ENCODE data around the gene CD47. TPM values are rescaled to one million over a fixed set of nuclear protein-coding genes. Genes with fewer than 3 reads are reported as not detected.

CD47 gene
- total RNA-seq, 1 donor from 2014 or later = 34.4 TPM

DNA sequence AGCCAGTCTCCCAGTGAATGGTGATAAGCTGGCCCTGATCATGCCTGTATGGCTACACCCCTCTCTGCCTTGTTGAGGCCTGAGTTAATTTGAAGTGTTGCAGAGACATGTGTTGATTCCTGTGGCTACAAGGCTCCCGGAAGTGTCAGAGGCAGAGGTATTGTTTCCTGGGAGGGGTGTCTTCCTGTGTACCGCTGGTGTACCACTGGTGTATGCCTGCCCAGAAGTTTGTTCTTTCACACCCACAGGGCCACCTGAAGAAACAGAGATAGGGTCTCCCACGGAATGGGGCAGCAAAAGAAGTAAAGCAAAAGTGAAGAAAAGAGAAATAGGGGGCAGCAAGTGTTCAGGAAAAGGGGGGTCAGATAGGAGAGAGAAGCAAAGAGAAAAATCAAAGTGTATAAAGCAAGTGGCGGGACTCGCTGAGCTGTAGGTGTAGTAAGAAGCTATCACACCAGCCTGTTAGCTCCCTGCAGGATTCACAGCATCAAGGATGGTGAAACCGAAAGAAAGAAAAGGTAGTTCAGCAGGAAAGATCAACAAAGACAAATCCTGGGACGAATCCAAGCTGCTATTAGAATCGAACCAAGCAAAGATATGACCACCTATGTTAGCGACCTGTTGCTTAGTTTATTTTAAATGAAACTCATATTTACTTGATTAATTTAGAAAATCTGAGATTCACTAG, 36.6 kb upstream of the CD47 start:
- Histone ChIP-seq H3K4me1 (ENCODE audit: insufficient read depth, low read length) (peaks cover 25% of the 10 kb centered on the region), H3K9me3 (ENCODE audit: insufficient read depth, low read depth, low read length) (no peaks in the 10 kb centered on the region), H3K27me3 (ENCODE audit: insufficient read depth, low read length) (no peaks in the 10 kb centered on the region), H3K4me3 (ENCODE audit: insufficient read depth, low read depth, low read length) (no peak overlapping the region), H3K9ac (ENCODE audit: low read length) (no peak overlapping the region), H3K4me2 (ENCODE audit: low read length) (no peak overlapping the region), H3K36me3 (ENCODE audit: insufficient read depth, low read length) (no peaks in the 10 kb centered on the region), H3K27ac (ENCODE audit: low read depth, low read length) (no peak overlapping the region), H3K79me2 (ENCODE audit: insufficient read depth, low read length) (no peaks in the 10 kb centered on the region), H2AFZ (ENCODE audit: low read depth, low read length) (no peak overlapping the region), H4K20me1 (ENCODE audit: insufficient read depth, low read length) (no peaks in the 10 kb centered on the region)
- DNase-seq (ENCODE audit: low read depth) (no peak), FAIRE-seq (no peak)
- Mint-ChIP-seq H3K27ac (ENCODE audit: unreplicated experiment) (no peak overlapping the region), H3K27me3 (ENCODE audit: low read depth, unreplicated experiment) (no peaks in the 10 kb centered on the region), H3K36me3 (ENCODE audit: low read depth, unreplicated experiment) (no peaks in the 10 kb centered on the region), H3K4me3 (ENCODE audit: unreplicated experiment) (no peak overlapping the region), H3K4me1 (ENCODE audit: low read depth, unreplicated experiment) (peaks cover 28% of the 10 kb centered on the region), H3K9me3 (ENCODE audit: unreplicated experiment) (no peaks in the 10 kb centered on the region)
- TF ChIP-seq EZH2 (IDR thresholded peaks at IDR 0.05; ENCODE audit: insufficient read depth, low read length) = no peak
- TF ChIP-seq, protein P1, sequence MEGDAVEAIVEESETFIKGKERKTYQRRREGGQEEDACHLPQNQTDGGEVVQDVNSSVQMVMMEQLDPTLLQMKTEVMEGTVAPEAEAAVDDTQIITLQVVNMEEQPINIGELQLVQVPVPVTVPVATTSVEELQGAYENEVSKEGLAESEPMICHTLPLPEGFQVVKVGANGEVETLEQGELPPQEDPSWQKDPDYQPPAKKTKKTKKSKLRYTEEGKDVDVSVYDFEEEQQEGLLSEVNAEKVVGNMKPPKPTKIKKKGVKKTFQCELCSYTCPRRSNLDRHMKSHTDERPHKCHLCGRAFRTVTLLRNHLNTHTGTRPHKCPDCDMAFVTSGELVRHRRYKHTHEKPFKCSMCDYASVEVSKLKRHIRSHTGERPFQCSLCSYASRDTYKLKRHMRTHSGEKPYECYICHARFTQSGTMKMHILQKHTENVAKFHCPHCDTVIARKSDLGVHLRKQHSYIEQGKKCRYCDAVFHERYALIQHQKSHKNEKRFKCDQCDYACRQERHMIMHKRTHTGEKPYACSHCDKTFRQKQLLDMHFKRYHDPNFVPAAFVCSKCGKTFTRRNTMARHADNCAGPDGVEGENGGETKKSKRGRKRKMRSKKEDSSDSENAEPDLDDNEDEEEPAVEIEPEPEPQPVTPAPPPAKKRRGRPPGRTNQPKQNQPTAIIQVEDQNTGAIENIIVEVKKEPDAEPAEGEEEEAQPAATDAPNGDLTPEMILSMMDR (IDR thresholded peaks at IDR 0.05; ENCODE audit: insufficient read depth, low read depth, low read length) = no peak

DNA sequence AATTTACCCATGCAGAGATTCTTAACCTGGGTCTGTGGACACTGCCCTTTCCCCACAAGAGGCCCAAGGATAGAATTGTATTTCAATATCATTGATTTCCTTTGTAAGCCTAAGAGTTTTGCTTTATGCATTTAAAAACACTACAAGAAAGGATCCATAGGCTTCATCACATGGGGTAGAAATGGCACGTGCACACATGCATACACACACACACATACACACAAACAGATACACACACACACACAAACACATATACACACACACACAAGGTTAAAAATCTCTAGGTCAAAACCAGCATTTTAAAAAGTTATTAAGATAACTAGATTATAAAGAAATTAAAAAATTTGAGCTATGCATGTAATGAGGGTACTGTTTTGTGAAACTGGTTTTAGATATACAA, 35.5 kb upstream of the CD47 start:
- no peak overlapping the region for H3K27ac Mint-ChIP-seq (ENCODE audit: unreplicated experiment)
- TF ChIP-seq EZH2 (IDR thresholded peaks at IDR 0.05; ENCODE audit: insufficient read depth, low read length) = no peak
- TF ChIP-seq, protein P1 (IDR thresholded peaks at IDR 0.05; ENCODE audit: insufficient read depth, low read depth, low read length) = no peak
- H3K36me3 ChIP-seq (ENCODE audit: insufficient read depth, low read length) = no peaks in the 10 kb centered on the region
- H3K4me3 Mint-ChIP-seq (ENCODE audit: unreplicated experiment) = no peak overlapping the region
- no peaks in the 10 kb centered on the region for H3K36me3 Mint-ChIP-seq (ENCODE audit: low read depth, unreplicated experiment)
- no peaks in the 10 kb centered on the region for H3K27me3 ChIP-seq (ENCODE audit: insufficient read depth, low read length)
- H3K27me3 Mint-ChIP-seq (ENCODE audit: low read depth, unreplicated experiment) = peaks cover 1% of the 10 kb centered on the region
- peaks cover 14% of the 10 kb centered on the region for H3K4me1 ChIP-seq (ENCODE audit: insufficient read depth, low read length)
- no peak overlapping the region for H2AFZ ChIP-seq (ENCODE audit: low read depth, low read length)
- H3K9ac ChIP-seq (ENCODE audit: low read length) = no peak overlapping the region
- no peak overlapping the region for H3K27ac ChIP-seq (ENCODE audit: low read depth, low read length)
- H3K4me2 ChIP-seq (ENCODE audit: low read length) = no peak overlapping the region
- FAIRE-seq (no peak), DNase-seq (ENCODE audit: low read depth) (no peak)
- no peaks in the 10 kb centered on the region for H3K79me2 ChIP-seq (ENCODE audit: insufficient read depth, low read length)
- H3K4me1 Mint-ChIP-seq (ENCODE audit: low read depth, unreplicated experiment) = peaks cover 17% of the 10 kb centered on the region
- H3K9me3 ChIP-seq (ENCODE audit: insufficient read depth, low read depth, low read length) = no peaks in the 10 kb centered on the region
- no peaks in the 10 kb centered on the region for H4K20me1 ChIP-seq (ENCODE audit: insufficient read depth, low read length)
- H3K9me3 Mint-ChIP-seq (ENCODE audit: unreplicated experiment) = no peaks in the 10 kb centered on the region
- no peak overlapping the region for H3K4me3 ChIP-seq (ENCODE audit: insufficient read depth, low read depth, low read length)

DNA sequence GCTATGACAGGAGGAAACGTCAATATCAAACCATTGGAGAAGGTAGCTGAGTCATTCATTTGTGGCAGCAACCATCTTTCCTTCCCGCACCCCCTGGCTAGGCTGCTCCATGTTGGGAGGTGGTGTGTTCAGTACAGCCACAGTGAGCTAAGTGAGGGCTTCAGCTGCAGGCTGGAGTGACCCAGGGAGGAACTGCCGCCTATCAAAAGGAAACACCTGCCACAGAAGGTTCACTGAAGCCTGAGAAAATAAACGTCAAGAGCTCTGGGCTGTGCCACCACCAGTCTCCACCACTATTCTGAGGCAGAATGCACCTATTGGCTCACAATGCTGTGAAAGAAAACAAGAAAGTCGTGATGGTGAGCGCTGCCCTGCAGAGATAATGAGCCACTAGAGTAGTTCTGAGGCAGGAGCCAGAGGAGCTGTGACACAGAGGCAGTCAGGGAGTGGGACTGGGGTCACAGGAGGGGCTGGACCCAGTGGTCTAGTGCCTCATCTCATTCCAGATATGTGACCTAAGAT, 34.8 kb upstream of the CD47 start:
- H3K4me3 ChIP-seq (ENCODE audit: insufficient read depth, low read depth, low read length) = no peak overlapping the region
- no peaks in the 10 kb centered on the region for H3K36me3 ChIP-seq (ENCODE audit: insufficient read depth, low read length)
- Mint-ChIP-seq H3K4me1 (ENCODE audit: low read depth, unreplicated experiment) (peaks cover 10% of the 10 kb centered on the region), H3K36me3 (ENCODE audit: low read depth, unreplicated experiment) (no peaks in the 10 kb centered on the region), H3K27me3 (ENCODE audit: low read depth, unreplicated experiment) (peaks cover 4% of the 10 kb centered on the region), H3K9me3 (ENCODE audit: unreplicated experiment) (no peaks in the 10 kb centered on the region), H3K4me3 (ENCODE audit: unreplicated experiment) (no peak overlapping the region), H3K27ac (ENCODE audit: unreplicated experiment) (no peak overlapping the region)
- no peak overlapping the region for H2AFZ ChIP-seq (ENCODE audit: low read depth, low read length)
- peaks cover 7% of the 10 kb centered on the region for H3K4me1 ChIP-seq (ENCODE audit: insufficient read depth, low read length)
- H3K79me2 ChIP-seq (ENCODE audit: insufficient read depth, low read length) = no peaks in the 10 kb centered on the region
- no peak for TF ChIP-seq EZH2 (IDR thresholded peaks at IDR 0.05; ENCODE audit: insufficient read depth, low read length)
- TF ChIP-seq, protein P1 (IDR thresholded peaks at IDR 0.05; ENCODE audit: insufficient read depth, low read depth, low read length) = no peak
- no peaks in the 10 kb centered on the region for H3K27me3 ChIP-seq (ENCODE audit: insufficient read depth, low read length)
- FAIRE-seq = no peak
- no peak overlapping the region for H3K9ac ChIP-seq (ENCODE audit: low read length)
- no peaks in the 10 kb centered on the region for H3K9me3 ChIP-seq (ENCODE audit: insufficient read depth, low read depth, low read length)
- no peak overlapping the region for H3K27ac ChIP-seq (ENCODE audit: low read depth, low read length)
- DNase-seq (ENCODE audit: low read depth) = no peak
- no peak overlapping the region for H3K4me2 ChIP-seq (ENCODE audit: low read length)
- H4K20me1 ChIP-seq (ENCODE audit: insufficient read depth, low read length) = no peaks in the 10 kb centered on the region

Data from astrocyte (in vitro differentiated cells and primary cell).